EL (cell line): ENCODE measurements around the gene LEO1.

Source experiments
- DNase-seq: peaks from one replicate; pipeline ENCODE4 v3.0.0-alpha.2; 2016

Gene LEO1

DNA sequence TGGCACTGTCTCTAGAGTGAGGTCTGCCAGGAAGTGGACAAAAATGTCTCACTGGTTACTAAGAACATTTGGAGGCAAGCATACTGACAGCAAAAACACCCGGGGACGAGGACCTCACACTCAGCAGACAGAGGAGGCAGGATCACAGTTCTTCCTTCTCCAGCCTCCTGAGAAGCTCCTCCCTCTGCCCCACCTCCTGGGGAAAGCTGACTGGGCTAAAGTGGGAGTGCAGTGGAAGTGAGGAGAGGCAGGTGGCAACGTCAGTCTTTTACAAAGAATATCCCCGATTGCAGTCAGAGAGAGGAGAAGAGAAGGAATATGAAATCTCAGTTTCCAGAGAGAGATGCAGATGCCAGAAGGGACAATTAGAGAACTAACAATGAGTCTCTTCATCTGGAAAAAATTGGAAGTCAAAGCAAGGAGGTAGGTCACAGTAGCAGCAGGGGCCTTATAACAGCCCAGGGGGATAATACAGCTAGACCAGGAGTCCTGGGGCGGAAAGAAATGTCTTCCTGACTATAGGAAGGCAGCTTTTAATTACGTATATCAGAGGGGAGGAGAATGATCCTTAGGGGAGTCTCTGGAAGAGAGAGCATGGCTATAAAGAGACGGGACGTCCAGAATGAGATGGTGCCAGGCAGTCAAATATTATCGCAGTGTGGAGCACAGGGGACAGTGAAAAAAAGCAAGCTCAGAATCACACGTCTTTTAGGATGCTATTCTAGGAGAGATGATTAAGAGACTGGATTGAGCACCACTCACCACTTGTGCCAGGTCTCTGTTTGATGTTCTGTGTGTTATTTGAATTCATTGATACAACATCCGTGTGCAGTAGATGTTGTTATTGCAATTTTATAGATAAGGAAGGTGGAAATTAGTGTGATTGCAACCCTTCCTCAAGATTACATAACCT lies 47.2 kb downstream of the LEO1 start:
- DNase-seq: no peak

DNA sequence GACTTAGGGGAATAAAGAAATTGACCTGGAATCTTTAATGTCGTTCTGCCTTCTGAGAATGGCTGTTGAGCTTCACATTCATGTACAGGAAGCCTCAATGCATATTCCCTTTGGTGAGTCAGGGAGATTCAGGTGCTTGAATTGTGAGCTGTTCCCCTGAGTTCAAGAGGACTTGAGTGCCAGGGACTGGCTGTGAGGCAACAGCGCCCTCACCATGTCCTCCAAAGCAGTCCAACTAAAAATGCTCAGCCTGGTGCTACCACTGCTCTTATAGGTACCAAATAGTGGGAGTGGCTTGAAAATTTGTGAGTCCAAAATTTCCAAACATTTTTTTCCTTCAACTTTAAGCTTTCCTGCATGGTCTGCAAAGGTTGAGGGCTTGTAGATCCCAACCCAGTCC lies 54.1 kb downstream of the LEO1 start:
- peak; percentile 28 for DNase-seq

DNA sequence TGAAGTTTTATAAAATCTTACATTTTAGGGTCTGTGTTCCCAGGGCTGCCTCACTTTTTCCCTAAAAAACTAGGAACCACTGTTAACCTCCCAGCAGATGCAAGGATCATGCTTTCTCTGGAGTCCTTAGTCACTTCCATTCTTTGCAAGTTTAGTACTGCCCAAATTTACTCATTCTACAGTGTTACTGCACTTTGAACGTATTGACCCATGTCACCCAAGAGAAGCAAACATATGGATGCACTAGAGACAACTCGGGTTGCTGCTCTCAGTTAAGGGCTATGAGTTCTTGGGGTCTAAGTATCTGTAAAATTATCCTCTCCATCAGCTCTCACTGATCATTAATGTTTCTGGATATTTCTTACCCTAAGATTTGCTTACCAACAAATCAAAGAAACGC lies 59.0 kb downstream of the LEO1 start:
- no peak for DNase-seq

DNA sequence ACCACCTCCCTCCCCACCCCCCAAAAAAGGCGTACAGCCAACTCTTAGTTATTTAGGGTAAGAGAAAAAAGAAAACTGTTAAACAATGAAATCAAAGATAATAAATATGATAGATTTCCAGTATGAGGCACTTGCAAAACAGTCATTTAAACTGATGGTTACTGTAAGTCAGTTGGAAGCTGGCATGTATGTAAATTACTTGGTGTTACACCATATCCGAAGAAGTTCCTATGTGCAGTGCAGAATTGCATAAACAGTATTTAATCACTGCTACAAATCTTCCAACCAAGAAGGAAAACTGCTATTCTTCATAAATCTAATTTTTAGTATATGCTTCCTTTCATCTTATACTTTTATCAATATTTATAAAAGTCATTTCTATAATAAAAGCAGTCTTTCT lies 62.0 kb downstream of the LEO1 start:
- DNase-seq: no peak

DNA sequence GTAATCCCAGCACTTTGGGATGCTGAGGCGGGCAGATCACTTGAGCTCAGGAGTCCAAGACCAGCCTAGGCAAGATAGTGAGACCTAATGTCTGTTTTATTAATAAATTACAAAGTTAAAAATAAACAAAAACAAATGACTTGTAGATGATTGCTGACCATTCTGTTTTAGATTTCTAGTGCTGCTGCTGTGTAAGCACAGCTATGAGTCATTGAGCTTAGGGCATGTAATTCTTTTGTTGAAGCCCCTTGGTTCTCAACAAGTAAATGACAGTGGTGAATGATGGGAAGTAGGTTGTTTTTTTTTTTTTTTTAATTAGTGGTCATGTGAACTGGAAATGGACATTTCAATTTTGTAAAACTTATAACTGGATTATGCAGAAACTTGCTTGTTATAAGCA lies 63.3 kb downstream of the LEO1 start:
- no peak for DNase-seq

DNA sequence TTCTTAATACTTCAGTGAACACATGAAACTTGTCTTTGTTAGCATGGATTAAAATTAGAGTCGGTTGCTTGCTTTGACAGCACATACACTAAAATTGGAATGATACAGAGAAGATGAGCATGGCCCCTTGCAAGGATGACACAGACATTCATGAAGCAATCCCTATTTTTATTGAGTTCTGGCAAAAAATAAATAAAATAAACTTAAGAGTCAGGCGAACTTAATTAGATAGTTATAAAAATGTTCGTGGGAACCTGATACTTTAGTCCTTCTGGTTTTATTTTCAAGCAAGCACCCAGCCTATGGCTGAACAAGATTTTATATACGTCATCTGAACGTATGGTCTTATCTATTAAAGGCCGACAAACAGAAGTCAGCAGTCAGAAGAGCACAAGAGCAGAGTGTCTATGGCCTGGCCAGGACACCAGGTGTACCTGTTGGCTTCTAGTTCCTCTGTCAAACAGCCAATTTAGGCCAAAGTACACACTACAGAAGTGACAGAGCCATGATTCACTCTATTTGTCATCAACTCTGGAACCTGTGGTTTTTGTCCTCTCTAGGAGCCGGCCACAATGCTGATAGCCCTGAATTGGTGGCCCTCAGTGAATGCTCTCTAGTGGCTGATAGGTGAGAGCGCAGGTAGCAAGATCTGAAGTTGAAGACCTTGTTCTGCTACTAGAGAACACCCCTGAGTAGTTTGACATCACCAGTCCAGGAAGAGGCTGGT lies 64.3 kb downstream of the LEO1 start:
- peak; percentile 45 for DNase-seq

DNA sequence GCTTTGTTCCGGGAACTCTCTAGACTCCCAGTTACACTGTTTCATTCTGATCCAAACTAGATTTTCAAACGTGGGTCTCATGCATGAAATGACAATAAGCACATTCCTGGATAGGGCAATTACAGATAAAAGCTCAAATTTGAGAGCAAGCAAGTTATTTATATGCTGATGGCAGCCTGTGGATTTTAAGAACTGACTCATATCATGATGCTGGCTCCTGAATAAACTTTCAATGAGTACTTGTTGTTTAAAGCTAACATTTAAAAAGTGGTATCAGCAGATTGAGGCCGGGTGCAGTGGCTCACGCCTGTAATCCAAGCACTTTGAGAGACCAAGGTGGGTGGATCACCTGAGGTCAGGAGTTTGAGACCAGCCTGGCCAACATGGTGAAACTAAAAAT lies 66.6 kb downstream of the LEO1 start:
- no peak for DNase-seq

DNA sequence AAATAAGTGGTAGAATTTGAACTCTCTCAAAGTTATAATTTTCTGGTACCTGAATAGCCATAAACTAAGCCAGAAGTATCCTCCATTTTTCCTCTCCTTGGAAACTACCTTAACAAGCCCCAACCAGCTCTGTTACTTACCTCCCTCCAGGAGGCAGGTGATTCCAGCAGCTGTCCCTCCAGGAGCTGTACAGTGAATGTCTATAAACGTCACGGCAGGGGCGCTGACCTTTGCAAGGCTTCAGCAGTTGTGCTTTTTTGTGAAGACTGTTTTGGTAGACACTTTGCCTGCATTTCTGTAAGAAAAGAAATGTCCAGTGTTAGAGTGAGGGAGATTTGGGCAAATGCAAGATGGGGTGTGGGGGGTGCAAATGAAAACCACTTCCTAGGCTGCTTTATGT lies 67.2 kb downstream of the LEO1 start:
- DNase-seq: no peak

DNA sequence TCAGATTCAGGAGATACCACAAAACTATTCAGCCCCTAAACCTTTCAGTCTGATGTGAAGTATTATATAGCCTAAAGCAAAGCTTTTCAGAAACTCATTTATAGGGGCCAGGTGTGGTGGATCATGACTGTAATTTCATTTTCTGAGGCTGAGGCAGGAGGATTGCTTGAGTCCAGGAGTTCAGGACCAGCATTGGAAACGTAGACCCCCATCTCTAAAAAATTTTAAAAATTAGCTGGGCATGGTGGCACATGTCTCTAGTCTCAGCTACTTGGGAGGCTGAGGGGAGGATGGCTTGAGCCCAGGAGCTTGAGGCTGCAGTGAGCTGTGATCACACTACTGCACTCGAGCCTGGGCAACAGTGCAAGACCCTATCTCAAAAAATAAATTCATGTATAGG lies 82.1 kb downstream of the LEO1 start:
- no peak for DNase-seq

DNA sequence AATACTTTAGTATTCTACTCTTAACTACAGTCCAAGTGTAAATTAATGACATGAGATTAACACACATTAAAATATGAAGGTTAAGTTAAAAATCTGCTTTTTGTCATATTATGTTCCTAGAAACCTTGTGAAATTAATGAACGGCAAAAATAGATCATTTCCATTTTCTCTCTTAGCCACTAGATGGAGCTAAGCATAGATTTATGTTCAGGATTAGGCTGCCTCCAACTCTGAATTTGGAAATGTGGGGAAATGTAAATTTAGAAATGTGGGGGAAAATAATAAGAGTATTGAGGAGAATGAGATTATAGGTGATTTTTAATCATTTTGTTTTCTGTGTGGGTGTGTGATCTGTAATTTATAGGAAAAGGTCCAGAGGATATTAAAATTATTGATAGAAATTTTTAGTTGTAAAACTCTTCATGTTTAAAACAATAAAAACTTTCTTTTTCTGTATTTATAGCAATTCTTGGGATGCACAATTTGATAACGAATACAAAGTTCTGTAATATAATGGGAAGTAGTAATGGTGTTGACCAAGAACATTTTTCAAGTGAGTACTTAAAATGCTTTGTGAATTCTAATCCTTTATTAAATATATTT lies 82.9 kb downstream of the LEO1 start:
- peak; percentile 27 for DNase-seq
